ENCODE results near the gene KRTAP5-3.

KRTAP5-3 gene

DNA sequence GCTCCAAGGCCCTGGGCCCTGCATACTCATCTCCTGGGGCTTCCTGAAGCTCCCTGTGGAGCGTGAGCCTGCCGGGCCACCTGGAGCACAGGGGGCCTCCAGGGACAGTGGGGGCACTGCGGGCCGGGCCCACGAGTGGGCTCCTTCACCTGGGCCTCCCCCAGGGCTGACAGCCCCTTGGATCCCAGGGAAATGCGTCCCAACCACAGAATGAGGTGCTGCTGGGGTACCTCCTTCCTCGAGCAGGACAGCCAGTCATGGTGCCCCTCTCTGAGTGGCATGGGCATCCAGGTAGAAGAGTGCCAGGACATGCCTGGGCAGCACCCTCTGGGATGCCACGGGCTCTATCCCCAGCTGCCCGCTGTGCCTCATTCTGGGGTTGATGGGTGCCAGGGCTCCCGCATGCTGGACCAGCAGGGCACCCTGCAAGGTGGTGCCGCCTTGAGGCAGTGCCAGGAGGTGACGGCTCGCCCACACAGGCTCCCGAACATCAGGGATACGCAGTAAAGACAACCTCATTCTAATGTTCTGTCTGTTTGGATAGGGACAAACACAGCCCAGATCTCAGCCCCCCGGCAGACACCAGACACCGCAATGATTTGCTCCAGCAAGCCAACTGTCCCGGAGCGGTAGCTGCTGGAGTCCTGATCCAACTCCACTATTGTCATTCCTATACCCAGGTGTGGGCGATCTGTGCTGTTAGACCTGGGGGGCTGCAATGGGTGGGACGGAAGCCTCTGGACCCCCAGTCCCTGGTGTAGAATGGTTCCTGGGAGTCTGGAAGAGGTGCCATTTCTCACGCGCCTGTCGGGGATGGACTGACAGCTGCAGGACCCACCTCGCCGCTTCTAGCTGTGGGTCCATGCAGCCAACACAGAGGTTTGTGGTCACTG lies 47.2 kb upstream of the KRTAP5-3 start:
- Histone ChIP-seq H3K4me3 (ENCODE audit: low read length, poor library complexity, severe bottlenecking) (no peak overlapping the region), H3K27me3 (ENCODE audit: insufficient read depth, low read length, poor library complexity, severe bottlenecking) (peaks cover 7% of the 10 kb centered on the region), H3K9me2 (replicated peaks; ENCODE audit: low read depth, low read length) (no peaks in the 10 kb centered on the region), H3K4me2 (ENCODE audit: low read depth, low read length, poor library complexity, severe bottlenecking) (no peak overlapping the region), H3K4me1 (ENCODE audit: insufficient read depth, low read length, poor library complexity, severe bottlenecking) (no peaks in the 10 kb centered on the region), H3K9me3 (ENCODE audit: insufficient read depth, low read depth, low read length) (no peaks in the 10 kb centered on the region), H3F3A (ENCODE audit: low read depth) (no peaks in the 10 kb centered on the region), H3K9ac (ENCODE audit: low read depth, low read length, poor library complexity, severe bottlenecking) (no peak overlapping the region), H4K20me1 (ENCODE audit: insufficient read depth, low read length, poor library complexity, severe bottlenecking) (no peaks in the 10 kb centered on the region), H2AFZ (ENCODE audit: low read length) (no peak overlapping the region), H3K36me3 (ENCODE audit: insufficient read depth, low read length) (no peaks in the 10 kb centered on the region), H3K79me2 (ENCODE audit: insufficient read depth, low read length) (no peaks in the 10 kb centered on the region)
- no peak for TF ChIP-seq EZH2phosphoT487 (IDR thresholded peaks at IDR 0.05; ENCODE audit: borderline replicate concordance)
- TF ChIP-seq, protein P1, sequence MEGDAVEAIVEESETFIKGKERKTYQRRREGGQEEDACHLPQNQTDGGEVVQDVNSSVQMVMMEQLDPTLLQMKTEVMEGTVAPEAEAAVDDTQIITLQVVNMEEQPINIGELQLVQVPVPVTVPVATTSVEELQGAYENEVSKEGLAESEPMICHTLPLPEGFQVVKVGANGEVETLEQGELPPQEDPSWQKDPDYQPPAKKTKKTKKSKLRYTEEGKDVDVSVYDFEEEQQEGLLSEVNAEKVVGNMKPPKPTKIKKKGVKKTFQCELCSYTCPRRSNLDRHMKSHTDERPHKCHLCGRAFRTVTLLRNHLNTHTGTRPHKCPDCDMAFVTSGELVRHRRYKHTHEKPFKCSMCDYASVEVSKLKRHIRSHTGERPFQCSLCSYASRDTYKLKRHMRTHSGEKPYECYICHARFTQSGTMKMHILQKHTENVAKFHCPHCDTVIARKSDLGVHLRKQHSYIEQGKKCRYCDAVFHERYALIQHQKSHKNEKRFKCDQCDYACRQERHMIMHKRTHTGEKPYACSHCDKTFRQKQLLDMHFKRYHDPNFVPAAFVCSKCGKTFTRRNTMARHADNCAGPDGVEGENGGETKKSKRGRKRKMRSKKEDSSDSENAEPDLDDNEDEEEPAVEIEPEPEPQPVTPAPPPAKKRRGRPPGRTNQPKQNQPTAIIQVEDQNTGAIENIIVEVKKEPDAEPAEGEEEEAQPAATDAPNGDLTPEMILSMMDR (conservative IDR thresholded peaks at IDR 0.05; ENCODE audit: low read length): no peak

DNA sequence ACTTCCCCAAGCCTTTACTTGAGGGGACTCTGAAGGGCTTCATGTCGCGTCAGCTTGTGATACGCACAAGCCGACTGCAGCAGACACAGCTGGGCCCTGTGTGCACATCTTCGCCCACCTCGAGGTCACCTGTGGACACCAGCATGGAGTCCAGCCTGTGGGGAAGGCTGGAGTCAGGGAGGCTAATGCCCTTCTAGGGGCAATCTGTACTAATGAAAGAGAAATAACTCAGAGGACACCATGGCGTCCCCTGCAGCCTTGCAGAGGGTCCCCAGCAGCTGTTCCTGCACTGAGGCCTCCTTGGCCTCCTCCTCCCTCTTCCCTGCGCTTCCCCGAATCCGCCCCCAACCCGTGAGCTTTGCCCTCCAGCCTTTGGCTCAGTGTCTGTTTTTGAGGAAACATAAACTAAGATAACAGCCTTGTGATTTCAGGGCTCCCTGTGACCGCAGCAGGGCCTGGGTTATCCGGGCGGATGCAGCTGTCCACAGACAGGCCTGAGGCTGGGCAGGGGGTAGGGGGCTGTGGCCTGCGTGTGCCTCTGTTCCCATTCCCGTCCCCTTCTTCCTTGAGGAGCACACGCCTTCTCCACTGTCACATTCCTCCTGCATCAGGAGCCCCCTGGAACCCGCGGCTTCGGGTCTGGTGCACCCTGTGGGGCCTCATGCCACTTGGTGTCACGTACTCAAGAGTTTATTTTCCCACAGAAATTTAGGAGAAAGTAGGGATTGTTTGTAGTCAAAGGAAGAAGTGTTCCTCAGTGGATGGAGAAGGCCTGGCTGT lies 46.3 kb upstream of the KRTAP5-3 start:
- H3K4me3 ChIP-seq (ENCODE audit: low read length, poor library complexity, severe bottlenecking): no peak overlapping the region
- no peak overlapping the region for H3K4me2 ChIP-seq (ENCODE audit: low read depth, low read length, poor library complexity, severe bottlenecking)
- H3K9me2 ChIP-seq (replicated peaks; ENCODE audit: low read depth, low read length): no peaks in the 10 kb centered on the region
- H3F3A ChIP-seq (ENCODE audit: low read depth): no peaks in the 10 kb centered on the region
- H3K27me3 ChIP-seq (ENCODE audit: insufficient read depth, low read length, poor library complexity, severe bottlenecking): peaks cover 1% of the 10 kb centered on the region
- H4K20me1 ChIP-seq (ENCODE audit: insufficient read depth, low read length, poor library complexity, severe bottlenecking): no peaks in the 10 kb centered on the region
- H2AFZ ChIP-seq (ENCODE audit: low read length): no peak overlapping the region
- no peaks in the 10 kb centered on the region for H3K4me1 ChIP-seq (ENCODE audit: insufficient read depth, low read length, poor library complexity, severe bottlenecking)
- TF ChIP-seq EZH2phosphoT487 (IDR thresholded peaks at IDR 0.05; ENCODE audit: borderline replicate concordance): no peak
- TF ChIP-seq, protein P1 (conservative IDR thresholded peaks at IDR 0.05; ENCODE audit: low read length): no peak
- no peaks in the 10 kb centered on the region for H3K36me3 ChIP-seq (ENCODE audit: insufficient read depth, low read length)
- H3K9ac ChIP-seq (ENCODE audit: low read depth, low read length, poor library complexity, severe bottlenecking): no peak overlapping the region
- H3K79me2 ChIP-seq (ENCODE audit: insufficient read depth, low read length): no peaks in the 10 kb centered on the region
- no peaks in the 10 kb centered on the region for H3K9me3 ChIP-seq (ENCODE audit: insufficient read depth, low read depth, low read length)

DNA sequence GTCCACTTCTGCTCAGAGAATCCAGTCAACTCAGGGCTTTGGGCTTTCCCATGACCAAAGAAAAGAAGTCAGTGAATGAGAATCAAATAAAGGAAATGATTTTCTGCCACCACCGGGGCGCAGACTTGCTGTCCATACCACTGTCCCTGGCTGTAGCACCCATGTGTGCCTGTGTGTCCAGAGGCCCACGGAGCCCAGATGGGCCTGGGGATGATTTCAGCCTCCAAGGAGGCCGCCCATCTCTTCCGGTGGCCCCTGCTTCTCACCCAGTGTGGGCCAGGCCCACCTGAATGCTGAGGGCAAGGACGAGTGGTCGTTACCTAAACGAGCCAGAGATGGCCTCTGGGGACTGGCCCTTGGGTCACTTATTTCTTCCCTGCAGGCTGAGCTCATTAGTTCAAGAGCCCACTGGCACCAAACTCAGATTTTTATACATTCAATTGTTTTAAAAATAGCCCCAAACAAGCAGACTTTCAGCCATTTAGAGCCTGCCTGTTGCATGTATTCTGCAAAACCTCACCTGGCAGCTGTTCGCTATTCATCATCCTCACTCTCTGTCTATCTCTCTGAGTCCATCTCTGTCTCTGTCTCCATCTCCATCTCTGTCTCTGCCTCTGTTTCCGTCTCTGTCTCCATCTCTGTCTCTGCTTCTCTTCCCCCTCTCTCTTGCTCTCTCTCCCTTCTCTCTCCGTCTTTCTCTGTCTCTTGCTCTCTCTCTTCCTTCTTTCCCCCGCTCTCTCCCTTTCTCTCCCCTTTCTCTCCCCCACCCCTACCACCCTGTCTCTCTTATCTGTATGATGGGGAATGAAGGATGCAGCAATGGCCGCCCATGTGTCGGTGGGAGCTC lies 45.5 kb upstream of the KRTAP5-3 start:
- Histone ChIP-seq H4K20me1 (ENCODE audit: insufficient read depth, low read length, poor library complexity, severe bottlenecking) (no peaks in the 10 kb centered on the region), H3K4me1 (ENCODE audit: insufficient read depth, low read length, poor library complexity, severe bottlenecking) (no peaks in the 10 kb centered on the region), H3K4me3 (ENCODE audit: low read length, poor library complexity, severe bottlenecking) (no peak overlapping the region), H2AFZ (ENCODE audit: low read length) (no peak overlapping the region), H3K79me2 (ENCODE audit: insufficient read depth, low read length) (no peaks in the 10 kb centered on the region), H3K4me2 (ENCODE audit: low read depth, low read length, poor library complexity, severe bottlenecking) (no peak overlapping the region), H3F3A (ENCODE audit: low read depth) (no peaks in the 10 kb centered on the region), H3K36me3 (ENCODE audit: insufficient read depth, low read length) (no peaks in the 10 kb centered on the region), H3K9me2 (replicated peaks; ENCODE audit: low read depth, low read length) (no peaks in the 10 kb centered on the region), H3K27me3 (ENCODE audit: insufficient read depth, low read length, poor library complexity, severe bottlenecking) (no peaks in the 10 kb centered on the region), H3K9ac (ENCODE audit: low read depth, low read length, poor library complexity, severe bottlenecking) (no peak overlapping the region), H3K9me3 (ENCODE audit: insufficient read depth, low read depth, low read length) (no peaks in the 10 kb centered on the region)
- no peak for TF ChIP-seq EZH2phosphoT487 (IDR thresholded peaks at IDR 0.05; ENCODE audit: borderline replicate concordance)
- TF ChIP-seq, protein P1 (conservative IDR thresholded peaks at IDR 0.05; ENCODE audit: low read length): no peak; the same call in 1 of the 2 replicates

Data from Loucy (cell line).